IMR-90 (cell line): ENCODE measurements around the gene NPHS1. TPM values are rescaled to one million over a fixed set of nuclear protein-coding genes. Genes with fewer than 3 reads are reported as not detected.

Experiments used
- ATAC-seq: fragments of 200-7000 bp; cut with Tn5 transposase; 2 replicates; pipeline ENCODE4 v1.9.1; 2020; ENCODE audit warnings: low read depth, mild to moderate bottlenecking, moderate library complexity
- BruUV-seq: library from RNA; stranded (reverse); fragments of 400-500 nt; replicated peaks from 2 replicates; lab custom pipeline; 2021; lab: Mats Ljungman, UMichigan
- CTCF ChIA-PET: fragments of 300-600 bp; formaldehyde crosslinking; extraction: SDS; loops from one replicate; lab custom pipeline; 2021; ENCODE audit warnings: antibody characterized with exemption; lab: Yijun Ruan, JAX
- POLR2A ChIA-PET: fragments of 300-600 bp; sonication (Branson Sonifier 250); formaldehyde crosslinking; loops from one replicate; lab custom pipeline; 2022; ENCODE audit warnings: antibody characterized with exemption; ENCODE audit not compliant: unreplicated experiment; lab: Charles Lee
- DNase-seq: peaks from one replicate; pipeline ENCODE4 v3.0.0; 2013
- H2AFZ ChIP-seq: replicated peaks from 2 replicates; pipeline ENCODE3; 2013; ENCODE audit warnings: low read length, mild to moderate bottlenecking; ENCODE audit not compliant: poor library complexity
- H2AK5ac ChIP-seq: 2 replicates; pipeline ENCODE4 v1.6.1; 2013; ENCODE audit warnings: low read depth, low read length, inconsistent platforms
- H2AK9ac ChIP-seq: replicated peaks from 2 replicates; pipeline ENCODE3; 2013; ENCODE audit warnings: mild to moderate bottlenecking, low read depth, low read length, moderate library complexity; ENCODE audit not compliant: poor library complexity
- H2BK120ac ChIP-seq: 2 replicates; pipeline ENCODE4 v1.6.1; 2013; ENCODE audit warnings: low read depth, low read length, inconsistent platforms
- H2BK15ac ChIP-seq: 3 replicates; pipeline ENCODE4 v1.6.1; 2013; ENCODE audit warnings: low read depth, low read length, inconsistent platforms
- H2BK20ac ChIP-seq: 2 replicates; pipeline ENCODE4 v1.6.1; 2013; ENCODE audit warnings: low read depth, mild to moderate bottlenecking, inconsistent platforms, low read length, moderate library complexity
- H2BK5ac ChIP-seq: 2 replicates; pipeline ENCODE4 v1.6.1; 2013; ENCODE audit warnings: mild to moderate bottlenecking, low read depth, low read length, inconsistent platforms; ENCODE audit not compliant: poor library complexity, severe bottlenecking
- H3K14ac ChIP-seq: replicated peaks from 2 replicates; pipeline ENCODE4 v1.6.1; 2013; ENCODE audit warnings: low read depth, low read length, inconsistent platforms
- H3K18ac ChIP-seq: 2 replicates; pipeline ENCODE4 v1.6.1; 2013; ENCODE audit warnings: low read depth, low read length, control low read depth
- H3K23ac ChIP-seq: 2 replicates; pipeline ENCODE4 v1.6.1; 2013; ENCODE audit warnings: low read depth, low read length, inconsistent platforms
- H3K27ac ChIP-seq: 2 replicates; pipeline ENCODE4 v1.5.1; 2013; ENCODE audit warnings: mild to moderate bottlenecking, control low read depth, low read length; ENCODE audit not compliant: insufficient read depth
- H3K27me3 ChIP-seq: 2 replicates; pipeline ENCODE4 v1.6.1; 2013; ENCODE audit warnings: low read length; ENCODE audit not compliant: control insufficient read depth, insufficient read depth
- H3K36me3 ChIP-seq: 2 replicates; pipeline ENCODE4 v1.6.1; 2013; ENCODE audit warnings: low read length, mixed read lengths; ENCODE audit not compliant: control insufficient read depth, insufficient read depth
- H3K4ac ChIP-seq: 2 replicates; pipeline ENCODE4 v1.6.1; 2013; ENCODE audit warnings: low read depth, low read length, inconsistent platforms
- H3K4me1 ChIP-seq: 2 replicates; pipeline ENCODE4 v1.6.1; 2013; ENCODE audit warnings: low read length, mixed read lengths; ENCODE audit not compliant: control insufficient read depth, insufficient read depth
- H3K4me2 ChIP-seq: 2 replicates; pipeline ENCODE4 v1.6.1; 2013; ENCODE audit warnings: low read depth, mild to moderate bottlenecking, control low read depth, low read length, moderate library complexity
- H3K4me3 ChIP-seq: 2 replicates; pipeline ENCODE4 v1.5.1; 2013; ENCODE audit warnings: low read depth, mild to moderate bottlenecking, control low read depth, low read length, moderate library complexity; ENCODE audit not compliant: insufficient read depth
- H3K56ac ChIP-seq: 2 replicates; pipeline ENCODE4 v1.6.1; 2013; ENCODE audit warnings: low read length, inconsistent platforms; ENCODE audit not compliant: insufficient read depth; ENCODE audit errors: extremely low read depth
- H3K79me1 ChIP-seq, 2 experiments: 2 replicates each; pipeline ENCODE4 v1.6.1; 2013; ENCODE audit warnings: low read length in 2 of 2, inconsistent platforms in 1 of 2, low read depth in 1 of 2
- H3K9ac ChIP-seq: 2 replicates; pipeline ENCODE4 v1.6.1; 2013; ENCODE audit warnings: low read depth, low read length, control low read depth
- H3K9me1 ChIP-seq: 2 replicates; pipeline ENCODE4 v1.6.1; 2013; ENCODE audit warnings: low read length, inconsistent platforms; ENCODE audit not compliant: insufficient read depth
- H3K9me3 ChIP-seq: 2 replicates; pipeline ENCODE4 v1.6.1; 2013; ENCODE audit warnings: low read length; ENCODE audit not compliant: control insufficient read depth, insufficient read depth
- H4K20me1 ChIP-seq: 2 replicates; pipeline ENCODE4 v1.6.1; 2013; ENCODE audit warnings: low read length, inconsistent platforms; ENCODE audit not compliant: insufficient read depth
- H4K5ac ChIP-seq: 2 replicates; pipeline ENCODE4 v1.6.1; 2013; ENCODE audit warnings: mild to moderate bottlenecking, low read depth, low read length, control low read depth
- H4K8ac ChIP-seq, 2 experiments: 2 replicates each; pipeline ENCODE4 v1.6.1; 2013; ENCODE audit warnings: low read depth in 2 of 2, low read length in 2 of 2, control low read depth in 1 of 2, inconsistent platforms in 1 of 2
- H4K91ac ChIP-seq: 2 replicates; pipeline ENCODE4 v1.6.1; 2013; ENCODE audit warnings: low read depth, low read length, inconsistent platforms; ENCODE audit not compliant: insufficient read depth
- BHLHE40 ChIP-seq: fragments of 150-350 bp; IDR thresholded peaks from 2 replicates; pipeline ENCODE4 v1.6.1; 2016; ENCODE audit warnings: mild to moderate bottlenecking, low read depth, low read length
- CEBPB ChIP-seq: IDR thresholded peaks from 2 replicates; pipeline ENCODE4 v1.6.1; 2012; ENCODE audit warnings: low read depth, low read length, improper control_type of control experiment
- NFE2L2 ChIP-seq: fragments of 150-350 bp; IDR thresholded peaks from 2 replicates; pipeline ENCODE4 v1.6.1; 2016; ENCODE audit warnings: low read depth, mild to moderate bottlenecking, low read length
- RAD21 ChIP-seq: IDR thresholded peaks from 2 replicates; pipeline ENCODE4 v1.6.1; 2012; ENCODE audit warnings: low read length, improper control_type of control experiment
- SMC3 ChIP-seq: fragments of 150-350 bp; IDR thresholded peaks from 2 replicates; pipeline ENCODE4 v1.6.1; 2016; ENCODE audit warnings: low read depth, mild to moderate bottlenecking, antibody characterized with exemption, low read length, moderate library complexity
- WGBS, 2 experiments: methylation state at CpG; one replicate each; pipeline versions ENCODE4 v1.1.5 to v1.1.7; 2013; ENCODE audit warnings: missing lambda C conversion rate in 2 of 2; ENCODE audit not compliant: insufficient read length in 1 of 2; ENCODE audit errors: extremely low coverage in 2 of 2; 5-methylcytosine and 5-hydroxymethylcytosine counted together
- dilution Hi-C: fragments of 300-500 bp; cut with HindIII; formaldehyde crosslinking; loops from one replicate; pipeline ENCODE4 v1.14.3; 2018; ENCODE audit warnings: low sequenced_read_pairs; ENCODE audit not compliant: unreplicated experiment
- in situ Hi-C: fragments of 300-500 bp; cut with MboI; formaldehyde crosslinking; loops from 3 replicates; pipeline ENCODE4 v1.14.3; 2019; ENCODE audit warnings: low sequenced_read_pairs, inconsistent platforms, mixed read lengths
- intact Hi-C: fragments of 100-400 bp; cut with micrococcal nuclease; formaldehyde crosslinking; loops from 2 replicates; pipeline ENCODE4 v1.10.0; 2022
- polyA plus RNA-seq, 3 experiments: library from polyadenylated mRNA; depleted of rRNA; stranded (reverse); fragments of >200 nt; gene quantifications; 2 replicates each; pipeline ENCODE4 v1.2.3, GENCODE V29; 2012; ENCODE audit warnings: low replicate concordance in 1 of 3
- total RNA-seq: library from RNA; depleted of rRNA; stranded (reverse); fragments of >200 nt; gene quantifications from 2 replicates; pipeline ENCODE4 v1.2.3, GENCODE V29; 2012
- TF ChIP-seq, protein P1 (sequence below): conservative IDR thresholded peaks from 2 replicates; pipeline ENCODE4 v1.5.1; 2012; ENCODE audit warnings: mild to moderate bottlenecking, low read depth, low read length, improper control_type of control experiment

Gene NPHS1
- total and polyA plus RNA-seq, 2 of the 4 experiments (the other 2 are of a cell fraction), result not detected

DNA sequence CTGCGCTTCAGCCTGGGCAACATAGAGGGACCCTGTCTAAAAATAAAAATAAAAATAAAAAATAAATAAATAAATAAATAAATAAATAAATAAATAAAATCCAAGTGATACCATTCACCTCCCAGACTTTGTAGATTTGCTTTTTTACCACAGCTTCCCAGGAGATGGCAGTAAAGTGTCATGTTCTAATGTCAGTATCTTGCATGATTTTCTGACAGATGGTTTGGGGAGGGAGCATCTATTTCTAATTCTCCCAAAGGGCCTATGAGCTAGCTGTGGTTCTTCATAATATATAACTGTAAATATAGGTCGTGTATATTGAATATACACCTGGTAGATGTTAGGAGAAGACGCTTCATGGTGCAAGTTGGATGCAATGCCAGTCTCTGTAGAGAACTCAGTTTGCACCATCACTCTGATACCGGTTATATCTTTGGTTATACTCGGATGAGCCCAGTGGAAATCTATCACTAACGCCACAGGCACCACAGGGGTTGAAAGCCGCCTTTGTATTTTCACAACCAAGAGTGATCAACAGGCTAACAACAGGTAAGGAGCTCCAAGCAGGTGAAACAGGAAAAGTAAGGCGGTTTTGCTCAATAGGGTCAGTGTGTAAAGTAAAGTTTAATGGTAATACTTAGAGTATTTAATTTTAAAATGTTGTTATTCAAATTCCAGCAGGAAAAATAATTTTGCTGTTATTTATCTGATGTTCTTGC lies 30.0 kb upstream of the NPHS1 start:
- in situ Hi-C loops, result no loop called here

More for the DNA sequence above, 30.0 kb upstream of the NPHS1 start:
- H3K4me1 ChIP-seq, result no peaks in the 10 kb centered on the region
- H2BK120ac ChIP-seq, result no peak overlapping the region
- POLR2A ChIA-PET, result no interaction called here
- H3K9ac ChIP-seq, result no peak overlapping the region
- no peak overlapping the region for H4K5ac ChIP-seq
- no peak overlapping the region for H3K4me3 ChIP-seq
- no peak overlapping the region for H3K14ac ChIP-seq
- no peak overlapping the region for H4K8ac ChIP-seq
- intact Hi-C loops (loop anchor here (1.0 kb wide), 1 partner anchor 49 kb away; no protein-coding TSS in a partner anchor), dilution Hi-C loops (no loop called here)
- ATAC-seq (peak; percentile 64), DNase-seq (peak; percentile 81)
- no peak overlapping the region for H3K56ac ChIP-seq
- no peak overlapping the region for H3K23ac ChIP-seq
- peaks cover 5% of the 10 kb centered on the region for H4K20me1 ChIP-seq
- H3K9me1 ChIP-seq, result no peaks in the 10 kb centered on the region
- no peak overlapping the region for H3K18ac ChIP-seq
- CTCF ChIA-PET, result interaction anchor here (0.5 to 1.9 kb wide), 3 partner anchors 49 to 166 kb away, joined by 3 to 4 read pairs (median 4); no protein-coding TSS in a partner anchor
- H3K79me1 ChIP-seq, result no peaks in the 10 kb centered on the region
- no TSS peak for BruUV-seq
- H2AK9ac ChIP-seq, result no peak overlapping the region
- no peak overlapping the region for H3K4me2 ChIP-seq
- TF ChIP-seq CEBPB (no peak), BHLHE40 (no peak), RAD21 (peak; percentile 80), NFE2L2 (no peak), SMC3 (peak; percentile 93)
- TF ChIP-seq, protein P1, sequence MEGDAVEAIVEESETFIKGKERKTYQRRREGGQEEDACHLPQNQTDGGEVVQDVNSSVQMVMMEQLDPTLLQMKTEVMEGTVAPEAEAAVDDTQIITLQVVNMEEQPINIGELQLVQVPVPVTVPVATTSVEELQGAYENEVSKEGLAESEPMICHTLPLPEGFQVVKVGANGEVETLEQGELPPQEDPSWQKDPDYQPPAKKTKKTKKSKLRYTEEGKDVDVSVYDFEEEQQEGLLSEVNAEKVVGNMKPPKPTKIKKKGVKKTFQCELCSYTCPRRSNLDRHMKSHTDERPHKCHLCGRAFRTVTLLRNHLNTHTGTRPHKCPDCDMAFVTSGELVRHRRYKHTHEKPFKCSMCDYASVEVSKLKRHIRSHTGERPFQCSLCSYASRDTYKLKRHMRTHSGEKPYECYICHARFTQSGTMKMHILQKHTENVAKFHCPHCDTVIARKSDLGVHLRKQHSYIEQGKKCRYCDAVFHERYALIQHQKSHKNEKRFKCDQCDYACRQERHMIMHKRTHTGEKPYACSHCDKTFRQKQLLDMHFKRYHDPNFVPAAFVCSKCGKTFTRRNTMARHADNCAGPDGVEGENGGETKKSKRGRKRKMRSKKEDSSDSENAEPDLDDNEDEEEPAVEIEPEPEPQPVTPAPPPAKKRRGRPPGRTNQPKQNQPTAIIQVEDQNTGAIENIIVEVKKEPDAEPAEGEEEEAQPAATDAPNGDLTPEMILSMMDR, result peak; percentile 75
- H4K91ac ChIP-seq, result no peak overlapping the region
- no peaks in the 10 kb centered on the region for H3K27me3 ChIP-seq
- no peak overlapping the region for H2BK5ac ChIP-seq
- H3K36me3 ChIP-seq, result 0 out of 2 replicates have a peak, but pooled peaks cover 2% of the 10 kb centered on the region
- H3K4ac ChIP-seq, result no peak overlapping the region
- WGBS, 2 experiments, result no CpG with 5 or more reads among the region's 8 CpGs
- H2BK15ac ChIP-seq, result no peak overlapping the region
- no peaks in the 10 kb centered on the region for H3K9me3 ChIP-seq
- H2AK5ac ChIP-seq, result no peak overlapping the region
- no peak overlapping the region for H2BK20ac ChIP-seq
- H2AFZ ChIP-seq, result no peak overlapping the region
- H3K27ac ChIP-seq, result no peak overlapping the region
